Activated CD8-positive, alpha-beta memory T cell treated with anti-CD3 and anti-CD28 coated beads, Interleukin-2, amount 10 ng/mL, durations not matched to agents 7 days and 5 days (primary cell): ENCODE results near the gene ZNF182. TPM values are rescaled to one million over a fixed set of nuclear protein-coding genes. Genes with fewer than 3 reads are reported as not detected.
A peak's percentile ranks its signal among the peaks of the same experiment; 100 is the strongest.
"Not testable (repeated sequence)": the region's sequence is repeated elsewhere in the genome, so short reads cannot be mapped to it uniquely, and the experiment has no call there.

ENCODE experiments used
- ATAC-seq: fragments of 150-1000 bp; cut with Tn5 transposase; one replicate; pipeline ENCODE4 v1.10.0; 2021; ENCODE audit warnings: moderate library complexity
- CTCF ChIA-PET: fragments of 350-600 bp; sonication (Branson Sonifier 250); formaldehyde crosslinking; loops from one replicate; lab custom pipeline; 2021; ENCODE audit warnings: antibody characterized with exemption; lab: Charles Lee
- DNase-seq: peaks from one replicate; pipeline ENCODE4 v3.0.0-alpha.2; 2020
- H3K27ac Mint-ChIP-seq: one replicate; pipeline ENCODE4 v1.8.0; 2021; ENCODE audit warnings: mild to moderate bottlenecking, mixed read lengths
- H3K27me3 Mint-ChIP-seq: one replicate; pipeline ENCODE4 v1.8.0; 2021; ENCODE audit warnings: mixed read lengths
- H3K36me3 Mint-ChIP-seq: one replicate; pipeline ENCODE4 v1.8.0; 2021; ENCODE audit warnings: mild to moderate bottlenecking, mixed read lengths
- H3K4me1 Mint-ChIP-seq: one replicate; pipeline ENCODE4 v1.8.0; 2021; ENCODE audit warnings: mixed read lengths
- H3K4me3 Mint-ChIP-seq: one replicate; pipeline ENCODE4 v1.8.0; 2021; ENCODE audit warnings: mild to moderate bottlenecking, moderate library complexity, mixed read lengths
- H3K9me3 Mint-ChIP-seq: one replicate; pipeline ENCODE4 v1.8.0; 2022; ENCODE audit warnings: low read depth, mixed read lengths
- total RNA-seq, 2 experiments: library from RNA; stranded (reverse); gene quantifications; one replicate each; pipeline ENCODE4 v1.2.3, GENCODE V29; 2021

ZNF182 gene
- 1 to 10 TPM; 7.9 to 8.9 TPM for total RNA-seq

- H3K9me3 Mint-ChIP-seq = peaks cover 2% of the 10 kb centered on the region
- H3K27me3 Mint-ChIP-seq = no peaks in the 10 kb centered on the region
- peaks cover 27% of the 10 kb centered on the region for H3K36me3 Mint-ChIP-seq
- DNase-seq (peak; percentile 95), ATAC-seq (peak; percentile 98)
- CTCF ChIA-PET = no interaction called here
- H3K27ac Mint-ChIP-seq = peak within 1 kb of the TSS; percentile 97
- H3K4me1 Mint-ChIP-seq = peaks cover 18% of the 10 kb centered on the region
- H3K4me3 Mint-ChIP-seq = peak within 1 kb of the TSS; percentile 90
These were observed at the start of gene ZNF182 for GRCh38 chrX:48003758-48004457. Gene ZNF182, minus strand, starts transcription at chrX:48003989. Its CDS starts 1,380 bp downstream, at chrX:48002609.

GRCh38 chrX:48046846-48047245 lies 43.1 kb upstream of the ZNF182 start:
- Mint-ChIP-seq H3K27ac (no peak overlapping the region), H3K4me3 (no peak overlapping the region), H3K27me3 (no peaks in the 10 kb centered on the region), H3K4me1 (no peaks in the 10 kb centered on the region), H3K36me3 (peaks cover 1% of the 10 kb centered on the region), H3K9me3 (peaks cover 2% of the 10 kb centered on the region)
- ATAC-seq (no peak), DNase-seq (no peak)
- CTCF ChIA-PET = no interaction called here

- Mint-ChIP-seq H3K4me3 (no peak overlapping the region), H3K27ac (no peak overlapping the region), H3K9me3 (peaks cover 2% of the 10 kb centered on the region), H3K27me3 (no peaks in the 10 kb centered on the region), H3K36me3 (peaks cover 1% of the 10 kb centered on the region), H3K4me1 (no peaks in the 10 kb centered on the region)
- CTCF ChIA-PET = no interaction called here
- ATAC-seq = no peak
- DNase-seq = no peak
These were observed 41.9 kb upstream of the ZNF182 start for GRCh38 chrX:48045410-48046311.

GRCh38 chrX:48043056-48043455 lies 39.3 kb upstream of the ZNF182 start:
- no peaks in the 10 kb centered on the region for H3K4me1 Mint-ChIP-seq
- no peak for ATAC-seq
- H3K36me3 Mint-ChIP-seq = peaks cover under 1% of the 10 kb centered on the region
- CTCF ChIA-PET = no interaction called here
- H3K27ac Mint-ChIP-seq = no peak overlapping the region
- H3K9me3 Mint-ChIP-seq = peaks cover 2% of the 10 kb centered on the region
- H3K27me3 Mint-ChIP-seq = no peaks in the 10 kb centered on the region
- no peak for DNase-seq
- H3K4me3 Mint-ChIP-seq = no peak overlapping the region

GRCh38 chrX:48035891-48036290 lies 32.1 kb upstream of the ZNF182 start:
- Mint-ChIP-seq H3K27ac (no peak overlapping the region), H3K27me3 (no peaks in the 10 kb centered on the region), H3K9me3 (no peaks in the 10 kb centered on the region), H3K4me3 (no peak overlapping the region), H3K4me1 (no peaks in the 10 kb centered on the region), H3K36me3 (no peaks in the 10 kb centered on the region)
- DNase-seq (no peak), ATAC-seq (no peak)
- CTCF ChIA-PET = no interaction called here

- not testable (repeated sequence) for DNase-seq, H3K27ac Mint-ChIP-seq, H3K27me3 Mint-ChIP-seq, H3K9me3 Mint-ChIP-seq, H3K4me3 Mint-ChIP-seq, H3K36me3 Mint-ChIP-seq, H3K4me1 Mint-ChIP-seq, ATAC-seq
- CTCF ChIA-PET = interaction anchor here (0.6 to 1.2 kb wide), 2 partner anchors 177 to 469 kb away, joined by 3 read pairs; no protein-coding TSS in a partner anchor
These were observed 26.9 kb upstream of the ZNF182 start for GRCh38 chrX:48030641-48031173.

GRCh38 chrX:48030237-48030636 lies 26.4 kb upstream of the ZNF182 start:
- Mint-ChIP-seq H3K27me3 (no peaks in the 10 kb centered on the region), H3K4me1 (peaks cover 8% of the 10 kb centered on the region), H3K27ac (no peak overlapping the region), H3K4me3 (no peak overlapping the region), H3K36me3 (no peaks in the 10 kb centered on the region), H3K9me3 (no peaks in the 10 kb centered on the region)
- CTCF ChIA-PET = interaction anchor here (0.6 to 1.2 kb wide), 4 partner anchors 176 to 468 kb away, joined by 3 to 4 read pairs (median 3); no protein-coding TSS in a partner anchor
- ATAC-seq = no peak
- no peak for DNase-seq

GRCh38 chrX:48028091-48028490 lies 24.3 kb upstream of the ZNF182 start:
- CTCF ChIA-PET = interaction anchor here (1.9 kb wide), 1 partner anchor 174 kb away, joined by 6 read pairs; no protein-coding TSS in a partner anchor
- ATAC-seq (no peak), DNase-seq (no peak)
- Mint-ChIP-seq H3K36me3 (no peaks in the 10 kb centered on the region), H3K27me3 (no peaks in the 10 kb centered on the region), H3K4me1 (peaks cover 8% of the 10 kb centered on the region), H3K4me3 (no peak overlapping the region), H3K9me3 (no peaks in the 10 kb centered on the region), H3K27ac (no peak overlapping the region)

- H3K9me3 Mint-ChIP-seq, H3K4me1 Mint-ChIP-seq, H3K4me3 Mint-ChIP-seq, H3K36me3 Mint-ChIP-seq, ATAC-seq, H3K27ac Mint-ChIP-seq, H3K27me3 Mint-ChIP-seq, DNase-seq: not testable (repeated sequence)
- CTCF ChIA-PET = interaction anchor here (0.6 to 2.9 kb wide), 5 partner anchors 174 to 301 kb away, joined by 3 to 33 read pairs (median 3); no protein-coding TSS in a partner anchor
These were observed 23.8 kb upstream of the ZNF182 start for GRCh38 chrX:48027545-48027944.

- Mint-ChIP-seq H3K27ac (peak overlapping the region; percentile 48), H3K27me3 (no peaks in the 10 kb centered on the region), H3K36me3 (peaks cover 2% of the 10 kb centered on the region), H3K9me3 (no peaks in the 10 kb centered on the region), H3K4me3 (no peak overlapping the region), H3K4me1 (peaks cover 8% of the 10 kb centered on the region)
- DNase-seq (peak; percentile 49), ATAC-seq (no peak)
- CTCF ChIA-PET = interaction anchor here (2.9 kb wide), 1 partner anchor 195 kb away, joined by 33 read pairs; no protein-coding TSS in a partner anchor
These were observed 21.8 kb upstream of the ZNF182 start for GRCh38 chrX:48025561-48025960.

GRCh38 chrX:48022738-48023137 lies 18.9 kb upstream of the ZNF182 start:
- Mint-ChIP-seq H3K9me3 (no peaks in the 10 kb centered on the region), H3K4me3 (no peak overlapping the region)
- CTCF ChIA-PET = no interaction called here

GRCh38 chrX:48022100-48022499 lies 18.3 kb upstream of the ZNF182 start:
- CTCF ChIA-PET = no interaction called here
- DNase-seq = no peak
- no peaks in the 10 kb centered on the region for H3K27me3 Mint-ChIP-seq
- H3K4me1 Mint-ChIP-seq = peaks cover 10% of the 10 kb centered on the region
- H3K4me3 Mint-ChIP-seq = no peak overlapping the region
- peaks cover 2% of the 10 kb centered on the region for H3K36me3 Mint-ChIP-seq
- no peaks in the 10 kb centered on the region for H3K9me3 Mint-ChIP-seq
- no peak overlapping the region for H3K27ac Mint-ChIP-seq
- no peak for ATAC-seq

More at GRCh38 chrX:48022738-48023137, 18.9 kb upstream of the ZNF182 start:
- H3K27ac Mint-ChIP-seq = no peak overlapping the region
- H3K27me3 Mint-ChIP-seq = no peaks in the 10 kb centered on the region
- DNase-seq = no peak
- peaks cover 10% of the 10 kb centered on the region for H3K4me1 Mint-ChIP-seq
- peaks cover 2% of the 10 kb centered on the region for H3K36me3 Mint-ChIP-seq
- ATAC-seq = no peak
